Measurements from ENCODE around the gene SNRNP48. TPM values are rescaled to one million over a fixed set of nuclear protein-coding genes. Genes with fewer than 3 reads are reported as not detected.

SNRNP48 gene
- polyA plus RNA-seq, 1 of the 3 experiments (the other 2 are of a cell fraction), result 5.7 TPM

DNA sequence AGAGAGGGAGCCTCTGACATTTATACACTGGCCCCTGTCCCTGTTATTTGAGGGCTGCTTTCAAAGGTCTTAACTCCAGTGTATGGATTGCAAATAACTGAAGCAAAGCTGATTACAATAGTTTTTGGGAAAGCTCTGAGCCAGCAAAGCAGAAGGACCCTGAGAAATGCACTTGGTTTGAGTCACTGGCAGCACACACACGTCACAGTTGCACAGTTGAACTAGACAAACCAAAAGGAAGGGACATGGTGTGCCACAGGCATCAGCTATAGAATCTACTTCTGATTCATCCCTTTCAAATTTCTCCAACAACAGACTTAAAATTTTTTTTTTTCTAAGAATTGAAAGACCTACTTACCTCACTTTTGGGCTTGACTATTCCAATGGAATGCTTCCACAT lies 56.4 kb downstream of the SNRNP48 start (continued):
- TF ChIP-seq MEF2A (IDR thresholded peaks at IDR 0.05; ENCODE audit: borderline replicate concordance, low read depth), result no peak

DNA sequence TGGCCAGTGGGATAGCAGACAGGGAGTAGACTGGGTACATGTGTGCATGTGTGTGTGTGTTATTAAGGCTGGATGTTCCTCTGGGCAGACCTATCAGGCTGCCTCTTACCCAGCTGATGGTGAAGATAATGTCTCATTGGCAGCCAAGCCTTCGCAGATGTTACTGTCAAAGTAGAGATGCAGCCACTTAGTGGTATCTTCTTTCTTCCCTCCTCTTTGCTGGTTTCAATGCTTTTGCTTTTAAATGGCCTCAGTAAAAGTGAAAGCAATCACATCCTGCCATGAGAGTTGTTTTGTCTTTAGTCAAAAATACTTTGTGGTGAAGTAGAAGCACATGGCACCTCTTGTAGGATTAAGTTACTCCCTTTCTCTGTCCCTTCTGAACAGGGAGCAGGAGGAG lies 57.5 kb downstream of the SNRNP48 start:
- DNase-seq, result peak; percentile 11

More for the DNA sequence above, 57.5 kb downstream of the SNRNP48 start:
- ChIA-PET CTCF (no interaction called here), POLR2A (no interaction called here)
- Histone ChIP-seq H2AFZ (ENCODE audit: low read depth) (no peak overlapping the region), H3K4me1 (ENCODE audit: control insufficient read depth in 1 of 2, insufficient read depth in 2 of 2, low read depth in 1 of 2, low read length in 1 of 2) (no peaks in the 10 kb centered on the region), H3K9me3 (no peaks in the 10 kb centered on the region), H3K27me3 (ENCODE audit: insufficient read depth) (no peaks in the 10 kb centered on the region; the same call in 1 of the 2 replicates), H3F3A (replicated peaks; ENCODE audit: insufficient read depth) (no peaks in the 10 kb centered on the region), H3K4me3 (ENCODE audit: low read depth in 2 of 2, low read length in 1 of 2) (no peak overlapping the region), H3K4me2 (no peak overlapping the region), H3K9ac (no peak overlapping the region), H3K36me3 (replicated peaks in 1 of 2; ENCODE audit: control insufficient read depth in 1 of 2, insufficient read depth in 2 of 2, low read length in 1 of 2) (no peaks in the 10 kb centered on the region), H3K9me2 (no peaks in the 10 kb centered on the region), H3K79me2 (ENCODE audit: insufficient read depth) (no peaks in the 10 kb centered on the region), H4K20me1 (ENCODE audit: insufficient read depth) (no peaks in the 10 kb centered on the region), H3K27ac (ENCODE audit: low read depth in 2 of 2, low read length in 1 of 2) (no peak overlapping the region)
- TF ChIP-seq RAD21 (IDR thresholded peaks at IDR 0.05; ENCODE audit: low read length), result no peak
- TF ChIP-seq FOXM1 (IDR thresholded peaks at IDR 0.05; ENCODE audit: low read depth), result no peak
- TF ChIP-seq FOSL2 (IDR thresholded peaks at IDR 0.05; ENCODE audit: borderline replicate concordance, low read depth), result no peak
- no peak for TF ChIP-seq GATA2 (CRISPR knock-in tag; IDR thresholded peaks at IDR 0.05)
- no peak for TF ChIP-seq TCF12 (IDR thresholded peaks at IDR 0.05)
- TF ChIP-seq, protein P1, sequence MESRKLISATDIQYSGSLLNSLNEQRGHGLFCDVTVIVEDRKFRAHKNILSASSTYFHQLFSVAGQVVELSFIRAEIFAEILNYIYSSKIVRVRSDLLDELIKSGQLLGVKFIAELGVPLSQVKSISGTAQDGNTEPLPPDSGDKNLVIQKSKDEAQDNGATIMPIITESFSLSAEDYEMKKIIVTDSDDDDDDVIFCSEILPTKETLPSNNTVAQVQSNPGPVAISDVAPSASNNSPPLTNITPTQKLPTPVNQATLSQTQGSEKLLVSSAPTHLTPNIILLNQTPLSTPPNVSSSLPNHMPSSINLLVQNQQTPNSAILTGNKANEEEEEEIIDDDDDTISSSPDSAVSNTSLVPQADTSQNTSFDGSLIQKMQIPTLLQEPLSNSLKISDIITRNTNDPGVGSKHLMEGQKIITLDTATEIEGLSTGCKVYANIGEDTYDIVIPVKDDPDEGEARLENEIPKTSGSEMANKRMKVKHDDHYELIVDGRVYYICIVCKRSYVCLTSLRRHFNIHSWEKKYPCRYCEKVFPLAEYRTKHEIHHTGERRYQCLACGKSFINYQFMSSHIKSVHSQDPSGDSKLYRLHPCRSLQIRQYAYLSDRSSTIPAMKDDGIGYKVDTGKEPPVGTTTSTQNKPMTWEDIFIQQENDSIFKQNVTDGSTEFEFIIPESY (IDR thresholded peaks at IDR 0.05; ENCODE audit: borderline replicate concordance, low read depth), result no peak
- no peak for TF ChIP-seq GABPA (IDR thresholded peaks at IDR 0.05; ENCODE audit: low read depth)
- no peak for TF ChIP-seq NFIC (IDR thresholded peaks at IDR 0.05; ENCODE audit: borderline replicate concordance)
- TF ChIP-seq CHD2 (IDR thresholded peaks at IDR 0.05; ENCODE audit: low read length, partially characterized antibody), result no peak
- no peak for TF ChIP-seq SMC3 (IDR thresholded peaks at IDR 0.05; ENCODE audit: low read depth, low read length)
- TF ChIP-seq, protein P2, sequence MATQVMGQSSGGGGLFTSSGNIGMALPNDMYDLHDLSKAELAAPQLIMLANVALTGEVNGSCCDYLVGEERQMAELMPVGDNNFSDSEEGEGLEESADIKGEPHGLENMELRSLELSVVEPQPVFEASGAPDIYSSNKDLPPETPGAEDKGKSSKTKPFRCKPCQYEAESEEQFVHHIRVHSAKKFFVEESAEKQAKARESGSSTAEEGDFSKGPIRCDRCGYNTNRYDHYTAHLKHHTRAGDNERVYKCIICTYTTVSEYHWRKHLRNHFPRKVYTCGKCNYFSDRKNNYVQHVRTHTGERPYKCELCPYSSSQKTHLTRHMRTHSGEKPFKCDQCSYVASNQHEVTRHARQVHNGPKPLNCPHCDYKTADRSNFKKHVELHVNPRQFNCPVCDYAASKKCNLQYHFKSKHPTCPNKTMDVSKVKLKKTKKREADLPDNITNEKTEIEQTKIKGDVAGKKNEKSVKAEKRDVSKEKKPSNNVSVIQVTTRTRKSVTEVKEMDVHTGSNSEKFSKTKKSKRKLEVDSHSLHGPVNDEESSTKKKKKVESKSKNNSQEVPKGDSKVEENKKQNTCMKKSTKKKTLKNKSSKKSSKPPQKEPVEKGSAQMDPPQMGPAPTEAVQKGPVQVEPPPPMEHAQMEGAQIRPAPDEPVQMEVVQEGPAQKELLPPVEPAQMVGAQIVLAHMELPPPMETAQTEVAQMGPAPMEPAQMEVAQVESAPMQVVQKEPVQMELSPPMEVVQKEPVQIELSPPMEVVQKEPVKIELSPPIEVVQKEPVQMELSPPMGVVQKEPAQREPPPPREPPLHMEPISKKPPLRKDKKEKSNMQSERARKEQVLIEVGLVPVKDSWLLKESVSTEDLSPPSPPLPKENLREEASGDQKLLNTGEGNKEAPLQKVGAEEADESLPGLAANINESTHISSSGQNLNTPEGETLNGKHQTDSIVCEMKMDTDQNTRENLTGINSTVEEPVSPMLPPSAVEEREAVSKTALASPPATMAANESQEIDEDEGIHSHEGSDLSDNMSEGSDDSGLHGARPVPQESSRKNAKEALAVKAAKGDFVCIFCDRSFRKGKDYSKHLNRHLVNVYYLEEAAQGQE (IDR thresholded peaks at IDR 0.05; ENCODE audit: low read depth, low read length), result no peak
- TF ChIP-seq YY1 (IDR thresholded peaks at IDR 0.05; ENCODE audit: low read depth), result no peak
- TF ChIP-seq EP300 (IDR thresholded peaks at IDR 0.05; ENCODE audit: borderline replicate concordance in 1 of 2, low read depth in 1 of 2, low read length in 1 of 2), result no peak
- no peak for TF ChIP-seq RXRA (IDR thresholded peaks at IDR 0.05; ENCODE audit: borderline replicate concordance, low read depth)
- TF ChIP-seq RFX5 (IDR thresholded peaks at IDR 0.05; ENCODE audit: low read length), result no peak
- no peak for TF ChIP-seq TAF1 (IDR thresholded peaks at IDR 0.05; ENCODE audit: borderline replicate concordance, low read depth, low read length)
- TF ChIP-seq EZH2phosphoT487 (IDR thresholded peaks at IDR 0.05; ENCODE audit: borderline replicate concordance, low read depth), result no peak
- TF ChIP-seq, protein P3, sequence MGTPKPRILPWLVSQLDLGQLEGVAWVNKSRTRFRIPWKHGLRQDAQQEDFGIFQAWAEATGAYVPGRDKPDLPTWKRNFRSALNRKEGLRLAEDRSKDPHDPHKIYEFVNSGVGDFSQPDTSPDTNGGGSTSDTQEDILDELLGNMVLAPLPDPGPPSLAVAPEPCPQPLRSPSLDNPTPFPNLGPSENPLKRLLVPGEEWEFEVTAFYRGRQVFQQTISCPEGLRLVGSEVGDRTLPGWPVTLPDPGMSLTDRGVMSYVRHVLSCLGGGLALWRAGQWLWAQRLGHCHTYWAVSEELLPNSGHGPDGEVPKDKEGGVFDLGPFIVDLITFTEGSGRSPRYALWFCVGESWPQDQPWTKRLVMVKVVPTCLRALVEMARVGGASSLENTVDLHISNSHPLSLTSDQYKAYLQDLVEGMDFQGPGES (IDR thresholded peaks at IDR 0.05; ENCODE audit: low read depth, low read length), result no peak
- TF ChIP-seq, protein P4, sequence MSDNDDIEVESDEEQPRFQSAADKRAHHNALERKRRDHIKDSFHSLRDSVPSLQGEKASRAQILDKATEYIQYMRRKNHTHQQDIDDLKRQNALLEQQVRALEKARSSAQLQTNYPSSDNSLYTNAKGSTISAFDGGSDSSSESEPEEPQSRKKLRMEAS (IDR thresholded peaks at IDR 0.05; ENCODE audit: low read depth), result no peak
- 23% methylated on average over 1 of the region's 1 CpG for WGBS (ENCODE audit: low lambda C conversion rate)

All from SK-N-SH (cell line).